Mesenchymal stem cell (in vitro differentiated cells and primary cell): ENCODE data around the gene ADA.

ENCODE experiments used
- DNase-seq: peaks from one replicate; pipeline ENCODE4 v3.0.0-alpha.2; 2013
- H2AFZ ChIP-seq: one replicate; pipeline ENCODE4 v1.6.1; 2013; ENCODE audit warnings: low read depth, mild to moderate bottlenecking, control low read depth, inconsistent platforms, low read length, moderate library complexity
- H2AK5ac ChIP-seq: 2 replicates; pipeline ENCODE4 v1.6.1; 2013; ENCODE audit warnings: low read length, moderate library complexity, mild to moderate bottlenecking, inconsistent platforms; ENCODE audit not compliant: severe bottlenecking
- H2BK120ac ChIP-seq: one replicate; pipeline ENCODE4 v1.6.1; 2013; ENCODE audit warnings: low read depth, mild to moderate bottlenecking, inconsistent platforms, low read length, moderate library complexity
- H2BK12ac ChIP-seq, 2 experiments: one replicate each; pipeline ENCODE4 v1.6.1; 2013; ENCODE audit warnings: inconsistent platforms in 2 of 2, low read length in 2 of 2, mild to moderate bottlenecking in 2 of 2, moderate library complexity in 2 of 2, control low read depth in 1 of 2
- H2BK15ac ChIP-seq: one replicate; pipeline ENCODE4 v1.6.1; 2013; ENCODE audit warnings: mild to moderate bottlenecking, low read depth, inconsistent platforms; ENCODE audit not compliant: poor library complexity, severe bottlenecking
- H2BK5ac ChIP-seq: 2 replicates; pipeline ENCODE4 v1.6.1; 2013; ENCODE audit warnings: low read depth, mild to moderate bottlenecking, low read length, control low read depth, inconsistent platforms; ENCODE audit not compliant: poor library complexity, severe bottlenecking
- H3K14ac ChIP-seq, 2 experiments: one replicate each; pipeline ENCODE4 v1.6.1; 2013; ENCODE audit warnings: inconsistent platforms in 2 of 2, low read length in 2 of 2, control low read depth in 1 of 2, mild to moderate bottlenecking in 1 of 2, moderate library complexity in 1 of 2
- H3K18ac ChIP-seq, 2 experiments: one replicate each; pipeline ENCODE4 v1.6.1; 2013; ENCODE audit warnings: inconsistent platforms in 2 of 2, low read length in 2 of 2, control low read depth in 1 of 2, low read depth in 1 of 2, mild to moderate bottlenecking in 1 of 2
- H3K23ac ChIP-seq, 2 experiments: one replicate each; pipeline ENCODE4 v1.6.1; 2013; ENCODE audit warnings: inconsistent platforms in 2 of 2, low read length in 2 of 2, mild to moderate bottlenecking in 2 of 2, moderate library complexity in 2 of 2, control low read depth in 1 of 2
- H3K27ac ChIP-seq: 2 replicates; pipeline ENCODE4 v1.5.1; 2013; ENCODE audit warnings: mild to moderate bottlenecking, moderate library complexity, low read length, control low read depth, inconsistent platforms; ENCODE audit not compliant: poor library complexity, severe bottlenecking
- H3K27me3 ChIP-seq, 2 experiments: 2 replicates each; pipeline versions ENCODE4 v1.6.1 to v1.7.0; 2013; ENCODE audit warnings: low read length in 2 of 2, mild to moderate bottlenecking in 2 of 2, moderate library complexity in 2 of 2, control low read depth in 1 of 2, inconsistent platforms in 1 of 2; ENCODE audit not compliant: control insufficient read depth in 1 of 2, insufficient read depth in 1 of 2
- H3K36me3 ChIP-seq, 2 experiments: 2 replicates each; pipeline versions ENCODE4 v1.6.1 to v1.7.0; 2013; ENCODE audit warnings: low read length in 2 of 2, control low read depth in 1 of 2, inconsistent platforms in 1 of 2, low read depth in 1 of 2, mild to moderate bottlenecking in 1 of 2; ENCODE audit not compliant: insufficient read depth in 2 of 2, control insufficient read depth in 1 of 2
- H3K4ac ChIP-seq, 2 experiments: one replicate each; pipeline ENCODE4 v1.6.1; 2013; ENCODE audit warnings: inconsistent platforms in 2 of 2, low read length in 2 of 2, mild to moderate bottlenecking in 2 of 2, moderate library complexity in 2 of 2, control low read depth in 1 of 2, low read depth in 1 of 2
- H3K4me1 ChIP-seq: 2 replicates; pipeline ENCODE4 v1.6.1; 2013; ENCODE audit warnings: low read depth, low read length, control low read depth; ENCODE audit not compliant: control insufficient read depth, insufficient read depth
- H3K4me2 ChIP-seq: 2 replicates; pipeline ENCODE4 v1.6.1; 2013; ENCODE audit warnings: low read length, mild to moderate bottlenecking, inconsistent platforms; ENCODE audit not compliant: poor library complexity, severe bottlenecking
- H3K4me3 ChIP-seq, 2 experiments: 2 replicates each; pipeline versions ENCODE4 v1.5.1 to v1.7.0; 2013; ENCODE audit warnings: low read length in 2 of 2, mild to moderate bottlenecking in 2 of 2, control low read depth in 1 of 2, low read depth in 1 of 2; ENCODE audit not compliant: insufficient read depth in 1 of 2
- H3K79me1 ChIP-seq: replicated peaks from 2 replicates; pipeline ENCODE4 v1.6.1; 2013; ENCODE audit warnings: mild to moderate bottlenecking, control low read depth, low read length, inconsistent platforms; ENCODE audit not compliant: poor library complexity, severe bottlenecking
- H3K9ac ChIP-seq: 2 replicates; pipeline ENCODE4 v1.7.0; 2013; ENCODE audit warnings: mild to moderate bottlenecking, low read length, moderate library complexity
- H3K9me3 ChIP-seq: 2 replicates; pipeline ENCODE4 v1.7.0; 2013; ENCODE audit warnings: mild to moderate bottlenecking, low read length; ENCODE audit not compliant: control insufficient read depth
- H4K8ac ChIP-seq: one replicate; pipeline ENCODE4 v1.6.1; 2013; ENCODE audit warnings: inconsistent platforms, mild to moderate bottlenecking, low read length, moderate library complexity
- H4K91ac ChIP-seq: one replicate; pipeline ENCODE4 v1.6.1; 2013; ENCODE audit warnings: mild to moderate bottlenecking, low read length, inconsistent platforms
- WGBS: methylation state at CpG from one replicate; pipeline ENCODE4 v1.1.7; 2013; ENCODE audit warnings: mixed read lengths; 5-methylcytosine and 5-hydroxymethylcytosine counted together

Gene ADA

DNA sequence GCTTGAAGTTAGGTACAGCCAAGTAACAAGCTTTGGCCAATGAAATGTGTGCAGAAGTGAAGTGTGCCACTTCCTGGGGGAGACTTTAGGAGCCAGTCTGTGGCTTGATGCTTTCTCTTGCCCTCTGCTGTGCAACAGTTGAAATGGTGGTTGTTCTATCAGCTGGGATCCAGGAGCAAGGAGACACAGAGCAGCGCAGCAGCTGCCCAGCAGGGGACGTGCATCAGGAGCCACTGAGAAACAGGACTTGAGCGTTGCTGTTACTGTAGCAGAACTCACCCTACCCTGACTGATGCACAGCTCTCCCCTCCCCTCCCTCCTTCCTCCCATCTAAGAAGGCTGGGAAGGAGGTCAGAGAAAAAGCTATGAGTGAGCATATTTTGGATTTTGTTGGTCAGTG lies 44.8 kb upstream of the ADA start:
- Histone ChIP-seq H2AFZ (no peak overlapping the region), H3K4me3 (no peak overlapping the region), H3K9me3 (no peaks in the 10 kb centered on the region), H4K8ac (peak overlapping the region; percentile 41), H2AK5ac (peak overlapping the region; percentile 77), H3K27me3 (no peaks in the 10 kb centered on the region), H3K4me2 (no peak overlapping the region), H3K4ac (peak overlapping the region; percentile 15 to 71), H3K4me1 (peaks cover 28% of the 10 kb centered on the region), H4K91ac (peak overlapping the region; percentile 15), H3K27ac (no peak overlapping the region), H2BK120ac (peak overlapping the region; percentile 0), H3K9ac (peak overlapping the region; percentile 73), H2BK12ac (peak overlapping the region; percentile 60 to 95), H3K18ac (peak overlapping the region; percentile 23 to 88), H3K36me3 (no peaks in the 10 kb centered on the region), H2BK15ac (peak overlapping the region; percentile 30), H3K23ac (no peak overlapping the region), H2BK5ac (no peak overlapping the region), H3K79me1 (no peaks in the 10 kb centered on the region), H3K14ac (peak overlapping the region in 1 of 2 experiments; percentile 79)
- DNase-seq, result no peak
- 100% methylated on average over 1 of the region's 3 CpGs for WGBS

DNA sequence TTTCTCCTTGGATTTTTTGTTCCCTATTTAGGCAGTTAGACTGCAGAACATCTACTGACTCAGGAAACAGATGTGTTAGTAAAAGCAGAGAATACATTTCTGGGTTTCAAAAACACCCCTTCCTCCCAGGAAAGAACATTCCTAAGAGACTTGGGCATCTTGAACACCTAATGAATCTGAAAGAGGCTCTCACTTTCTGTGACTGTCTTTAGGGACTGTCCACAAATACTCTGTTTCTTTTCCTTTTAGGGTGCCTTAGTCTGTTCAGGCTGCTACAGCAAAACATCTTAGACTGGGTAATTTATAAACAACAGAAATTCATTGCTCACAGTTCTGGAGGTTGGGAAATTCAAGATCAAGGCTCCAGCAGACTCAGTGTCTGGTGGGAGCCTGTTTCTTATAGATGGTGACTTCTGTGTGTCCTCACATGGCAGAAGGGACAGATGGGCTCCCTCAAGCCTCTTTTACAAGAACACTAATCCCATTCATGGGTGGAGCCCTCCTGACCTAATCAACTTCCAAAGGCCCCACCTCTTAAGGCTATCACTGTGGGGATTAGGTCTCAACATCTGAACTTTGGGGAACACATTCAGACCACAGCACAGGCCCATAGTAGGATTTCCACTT lies 44.3 kb upstream of the ADA start:
- peak overlapping the region in 1 of 2 experiments; percentile 95 for H2BK12ac ChIP-seq
- H3K14ac ChIP-seq, result no peak overlapping the region
- peak overlapping the region; percentile 73 for H3K9ac ChIP-seq
- H3K4me1 ChIP-seq, result peaks cover 24% of the 10 kb centered on the region
- H2BK5ac ChIP-seq, result no peak overlapping the region
- no peak overlapping the region for H2AFZ ChIP-seq
- peak overlapping the region; percentile 15 for H4K91ac ChIP-seq
- no peaks in the 10 kb centered on the region for H3K27me3 ChIP-seq
- H3K4me3 ChIP-seq, result peak overlapping the region in 1 of 2 experiments; percentile 13
- H3K36me3 ChIP-seq, result no peaks in the 10 kb centered on the region
- H3K27ac ChIP-seq, result peak overlapping the region; percentile 74
- no peak overlapping the region for H2BK15ac ChIP-seq
- peak overlapping the region in 1 of 2 experiments; percentile 88 for H3K18ac ChIP-seq
- H3K9me3 ChIP-seq, result no peaks in the 10 kb centered on the region
- H4K8ac ChIP-seq, result no peak overlapping the region
- H2AK5ac ChIP-seq, result peak overlapping the region; percentile 77
- no peak overlapping the region for H3K4me2 ChIP-seq
- H3K4ac ChIP-seq, result peak overlapping the region in 1 of 2 experiments; percentile 71
- H3K79me1 ChIP-seq, result no peaks in the 10 kb centered on the region
- no peak overlapping the region for H3K23ac ChIP-seq
- H2BK120ac ChIP-seq, result peak overlapping the region; percentile 0
- DNase-seq, result peak; percentile 84

DNA sequence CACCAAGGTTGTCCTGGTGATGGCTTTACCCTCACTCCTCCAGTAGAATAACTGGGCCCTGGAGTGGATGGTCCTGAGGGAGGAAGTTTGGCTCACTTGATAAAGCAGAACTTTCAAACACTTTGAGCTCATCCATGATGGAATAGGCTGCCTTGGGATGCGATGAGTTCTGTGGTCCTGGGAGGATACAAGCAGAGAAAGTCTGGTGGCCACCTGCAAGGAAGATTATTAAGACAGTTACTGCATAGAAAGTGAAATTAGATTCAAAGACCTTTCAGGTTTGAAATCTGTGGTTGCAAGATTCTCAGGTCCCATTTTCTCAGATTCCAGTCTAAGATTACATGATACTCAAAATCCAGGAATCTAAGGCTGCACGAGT lies 43.8 kb upstream of the ADA start:
- Histone ChIP-seq H3K4me1 (peaks cover 22% of the 10 kb centered on the region), H3K18ac (peak overlapping the region; percentile 31 to 57), H3K79me1 (no peaks in the 10 kb centered on the region), H3K14ac (no peak overlapping the region), H2BK5ac (peak overlapping the region; percentile 39), H3K9ac (peak overlapping the region; percentile 73), H3K27ac (peak overlapping the region; percentile 74), H4K91ac (no peak overlapping the region), H3K4ac (peak overlapping the region; percentile 29 to 58), H3K4me3 (peak overlapping the region in 1 of 2 experiments; percentile 13), H2AK5ac (peak overlapping the region; percentile 78), H2AFZ (no peak overlapping the region), H2BK120ac (no peak overlapping the region), H4K8ac (no peak overlapping the region), H3K27me3 (no peaks in the 10 kb centered on the region), H3K23ac (no peak overlapping the region), H3K4me2 (no peak overlapping the region), H3K9me3 (no peaks in the 10 kb centered on the region), H3K36me3 (no peaks in the 10 kb centered on the region), H2BK12ac (peak overlapping the region; percentile 12 to 94), H2BK15ac (no peak overlapping the region)
- DNase-seq, result no peak
- WGBS, result 82% methylated on average over 1 of the region's 2 CpGs

DNA sequence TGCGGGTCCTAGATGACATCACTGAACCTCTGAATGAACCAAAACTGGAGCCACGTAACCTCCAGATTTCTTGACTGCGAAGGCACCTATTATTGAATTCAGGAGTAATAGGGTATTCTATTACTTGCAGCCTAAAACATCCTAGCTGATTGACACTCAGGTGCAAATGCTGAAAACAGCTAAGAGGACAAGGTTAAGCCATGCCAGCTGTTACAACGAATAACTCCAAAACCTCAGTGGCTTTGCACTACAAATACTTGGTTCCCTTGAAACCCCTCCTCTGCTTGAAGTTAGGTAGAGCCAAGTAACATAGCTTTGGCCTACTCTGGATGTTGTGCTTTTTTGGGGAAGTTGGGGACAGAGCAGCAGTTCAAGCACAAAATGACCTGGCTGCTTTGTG lies 42.7 kb upstream of the ADA start:
- DNase-seq, result no peak
- Histone ChIP-seq H2BK12ac (peak overlapping the region; percentile 54 to 79), H3K9me3 (no peaks in the 10 kb centered on the region), H2BK15ac (no peak overlapping the region), H3K79me1 (no peaks in the 10 kb centered on the region), H3K4me3 (no peak overlapping the region), H3K4me1 (peaks cover 22% of the 10 kb centered on the region), H2AK5ac (peak overlapping the region; percentile 100), H3K23ac (no peak overlapping the region), H2BK120ac (no peak overlapping the region), H3K9ac (peak overlapping the region; percentile 73), H3K36me3 (no peaks in the 10 kb centered on the region), H3K4ac (peak overlapping the region in 1 of 2 experiments; percentile 26), H3K4me2 (no peak overlapping the region), H3K18ac (peak overlapping the region; percentile 48 to 80), H2AFZ (no peak overlapping the region), H3K27ac (no peak overlapping the region), H2BK5ac (no peak overlapping the region), H4K8ac (peak overlapping the region; percentile 19), H3K14ac (no peak overlapping the region), H3K27me3 (no peaks in the 10 kb centered on the region), H4K91ac (peak overlapping the region; percentile 6)
- WGBS, result 100% methylated on average over 4 of the region's 4 CpGs
